ENCODE data around the gene ATP6V0E1.

DNA sequence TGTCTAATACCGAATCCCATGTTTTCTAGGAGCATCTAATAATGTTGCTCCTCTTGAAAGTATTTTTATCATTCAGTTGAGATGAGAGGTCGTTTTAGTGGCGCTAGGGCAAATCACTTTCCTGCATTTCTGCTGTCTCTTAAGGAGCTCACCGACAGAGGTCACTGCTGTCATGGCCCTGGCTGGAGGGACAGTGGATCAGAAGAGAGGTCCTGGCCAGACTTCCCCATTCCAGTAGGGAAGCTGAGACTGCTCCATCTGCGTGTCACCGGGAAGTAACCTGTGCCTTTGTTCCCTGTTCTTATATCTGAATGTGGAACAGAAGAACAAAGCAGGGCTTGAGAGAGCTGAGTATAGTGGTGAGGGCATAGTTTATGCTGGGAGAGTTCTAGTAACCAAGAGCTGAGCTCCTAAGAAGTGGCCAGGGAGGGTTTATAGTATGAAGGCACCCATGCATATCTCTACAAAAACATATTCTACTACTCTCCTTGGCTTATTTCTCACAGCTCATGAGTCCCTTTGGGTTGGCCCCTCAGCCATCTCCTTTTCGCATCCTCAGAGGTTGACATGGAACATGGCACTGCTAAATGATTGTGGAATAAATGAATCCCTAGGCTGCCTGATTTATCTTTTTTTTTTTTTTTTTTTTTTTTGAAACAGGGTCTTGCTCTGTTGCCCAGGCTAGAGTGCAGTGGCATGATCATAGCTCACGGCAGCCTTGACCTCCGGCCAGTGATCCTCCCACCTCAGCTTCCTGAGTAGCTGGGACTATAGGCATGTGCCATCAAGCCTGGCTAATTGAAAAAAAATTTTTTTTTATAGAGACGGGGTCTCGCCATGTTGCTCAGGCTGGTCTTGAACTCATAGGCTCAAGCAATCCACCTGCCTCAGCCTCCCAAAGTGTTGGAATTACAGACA is 27.2 kb downstream of the ATP6V0E1 start:
- no peak for TF ChIP-seq CBX3 (IDR thresholded peaks at IDR 0.05; ENCODE audit: low read depth)
- TF ChIP-seq, protein P1, sequence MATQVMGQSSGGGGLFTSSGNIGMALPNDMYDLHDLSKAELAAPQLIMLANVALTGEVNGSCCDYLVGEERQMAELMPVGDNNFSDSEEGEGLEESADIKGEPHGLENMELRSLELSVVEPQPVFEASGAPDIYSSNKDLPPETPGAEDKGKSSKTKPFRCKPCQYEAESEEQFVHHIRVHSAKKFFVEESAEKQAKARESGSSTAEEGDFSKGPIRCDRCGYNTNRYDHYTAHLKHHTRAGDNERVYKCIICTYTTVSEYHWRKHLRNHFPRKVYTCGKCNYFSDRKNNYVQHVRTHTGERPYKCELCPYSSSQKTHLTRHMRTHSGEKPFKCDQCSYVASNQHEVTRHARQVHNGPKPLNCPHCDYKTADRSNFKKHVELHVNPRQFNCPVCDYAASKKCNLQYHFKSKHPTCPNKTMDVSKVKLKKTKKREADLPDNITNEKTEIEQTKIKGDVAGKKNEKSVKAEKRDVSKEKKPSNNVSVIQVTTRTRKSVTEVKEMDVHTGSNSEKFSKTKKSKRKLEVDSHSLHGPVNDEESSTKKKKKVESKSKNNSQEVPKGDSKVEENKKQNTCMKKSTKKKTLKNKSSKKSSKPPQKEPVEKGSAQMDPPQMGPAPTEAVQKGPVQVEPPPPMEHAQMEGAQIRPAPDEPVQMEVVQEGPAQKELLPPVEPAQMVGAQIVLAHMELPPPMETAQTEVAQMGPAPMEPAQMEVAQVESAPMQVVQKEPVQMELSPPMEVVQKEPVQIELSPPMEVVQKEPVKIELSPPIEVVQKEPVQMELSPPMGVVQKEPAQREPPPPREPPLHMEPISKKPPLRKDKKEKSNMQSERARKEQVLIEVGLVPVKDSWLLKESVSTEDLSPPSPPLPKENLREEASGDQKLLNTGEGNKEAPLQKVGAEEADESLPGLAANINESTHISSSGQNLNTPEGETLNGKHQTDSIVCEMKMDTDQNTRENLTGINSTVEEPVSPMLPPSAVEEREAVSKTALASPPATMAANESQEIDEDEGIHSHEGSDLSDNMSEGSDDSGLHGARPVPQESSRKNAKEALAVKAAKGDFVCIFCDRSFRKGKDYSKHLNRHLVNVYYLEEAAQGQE (IDR thresholded peaks at IDR 0.05; ENCODE audit: low read depth), result no peak

All from HCT116 (cell line).